ENCODE results near the gene FLT4.
A peak's percentile ranks its signal among the peaks of the same experiment; 100 is the strongest.
"Not testable (repeated sequence)": the region's sequence is repeated elsewhere in the genome, so short reads cannot be mapped to it uniquely, and the experiment has no call there.

Gene FLT4

DNA sequence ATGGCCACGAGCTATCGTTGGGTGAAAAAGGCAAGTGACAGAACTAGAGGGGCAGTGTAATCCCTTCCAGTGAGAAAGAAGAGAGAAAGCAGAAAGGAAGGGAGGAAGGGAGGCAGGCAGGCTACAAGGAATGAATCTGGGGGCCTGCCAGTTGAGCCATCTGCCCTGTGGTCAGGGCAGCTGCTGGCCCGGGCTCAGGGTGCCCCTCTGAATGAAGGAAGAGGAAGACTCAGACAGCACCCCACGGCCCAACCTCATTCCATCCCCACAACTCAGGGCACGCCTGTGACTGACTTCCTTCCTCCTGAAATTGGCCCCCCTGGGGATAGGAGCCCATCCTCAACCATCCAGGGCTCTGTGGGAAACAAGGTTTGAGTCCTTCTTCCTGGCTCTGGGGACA is 20.3 kb upstream of the FLT4 start:
- no peak for DNase-seq

DNA sequence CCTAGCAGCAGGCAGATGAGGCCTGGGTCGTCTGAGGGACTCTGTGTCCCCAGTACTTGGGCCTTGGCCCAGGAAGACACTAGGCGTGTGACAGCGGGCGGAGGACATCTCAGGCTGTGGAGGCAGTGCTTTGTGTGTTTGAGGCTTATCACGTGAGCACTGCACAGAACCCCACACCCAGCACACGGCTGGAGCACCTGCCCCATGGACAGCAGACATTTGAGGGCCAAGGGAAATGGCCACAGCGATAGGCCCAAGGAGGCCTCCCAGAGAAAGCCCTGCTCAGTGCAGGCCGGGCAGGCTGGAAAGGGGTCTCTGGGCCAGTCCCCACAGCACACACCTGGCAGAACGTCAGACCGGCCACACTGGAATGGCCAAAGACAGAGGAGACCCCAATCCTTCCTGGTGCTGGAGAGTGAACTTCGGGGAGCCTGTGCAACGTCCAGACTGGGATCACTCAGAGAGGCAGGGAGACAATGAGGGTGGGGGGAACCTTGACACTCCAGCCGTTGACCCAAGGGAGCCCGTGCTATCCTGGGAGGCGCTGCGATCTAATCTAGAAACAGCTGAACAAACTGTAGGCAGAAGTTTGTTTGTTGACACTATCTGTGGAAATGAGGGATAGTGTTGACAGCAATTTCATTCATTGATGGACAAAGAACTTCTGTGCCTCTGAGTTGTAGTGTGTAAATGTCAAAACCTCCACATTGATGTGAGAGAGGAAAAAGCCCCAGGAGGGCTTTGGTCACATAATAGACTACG is 19.6 kb upstream of the FLT4 start:
- no peak for DNase-seq

DNA sequence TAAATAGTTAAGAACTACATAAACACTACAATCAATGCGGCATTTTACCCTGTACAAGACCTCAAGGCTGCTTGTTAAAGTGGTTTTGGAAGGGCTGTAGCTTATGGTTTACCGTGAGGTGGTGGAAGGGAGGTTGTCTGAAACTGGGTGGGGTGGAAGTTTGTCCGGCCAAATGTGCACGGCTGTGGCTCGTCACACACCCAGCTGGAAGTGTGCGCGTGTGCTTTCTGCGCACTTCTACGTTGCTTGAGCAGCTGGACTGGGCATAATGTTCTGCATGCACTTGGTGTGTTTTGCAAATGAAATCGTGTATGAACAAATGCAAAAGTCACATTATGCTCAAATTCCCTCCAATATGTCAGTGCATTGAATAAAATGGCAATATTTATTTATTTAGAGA is 17.4 kb upstream of the FLT4 start:
- no peak for DNase-seq

DNA sequence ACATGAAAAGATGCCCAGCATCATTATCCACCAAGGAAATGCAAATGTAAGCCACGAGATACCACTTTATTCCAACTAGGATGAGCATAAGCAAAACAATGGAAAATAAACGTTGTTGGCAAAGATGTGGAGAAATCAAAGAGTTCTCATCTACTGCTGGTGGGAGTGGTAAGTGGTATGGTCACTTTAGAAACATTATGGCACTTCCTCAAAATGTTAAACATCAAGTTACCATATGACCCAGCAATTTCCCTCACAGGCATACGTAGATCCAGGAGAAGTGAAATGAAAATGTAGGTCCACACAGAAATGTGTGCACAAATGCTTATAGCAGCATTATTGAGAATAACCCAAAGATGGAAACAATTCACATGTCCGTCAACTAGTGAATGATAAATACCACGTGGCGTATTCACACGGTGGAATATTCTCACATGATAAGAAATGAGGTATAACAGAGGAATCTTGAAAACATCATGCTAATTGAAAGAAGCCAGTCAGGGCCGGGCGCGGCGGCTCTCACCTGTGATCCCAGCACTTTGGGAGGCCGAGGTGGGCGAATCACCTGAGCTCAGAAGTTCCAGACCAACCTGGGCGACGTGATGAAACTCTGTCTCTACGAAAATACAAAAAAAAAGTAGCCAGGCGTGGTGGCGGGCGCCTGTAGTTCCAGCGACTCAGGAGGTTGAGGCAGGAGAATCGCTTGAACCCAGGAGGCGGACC is 16.4 kb upstream of the FLT4 start:
- DNase-seq = no peak

DNA sequence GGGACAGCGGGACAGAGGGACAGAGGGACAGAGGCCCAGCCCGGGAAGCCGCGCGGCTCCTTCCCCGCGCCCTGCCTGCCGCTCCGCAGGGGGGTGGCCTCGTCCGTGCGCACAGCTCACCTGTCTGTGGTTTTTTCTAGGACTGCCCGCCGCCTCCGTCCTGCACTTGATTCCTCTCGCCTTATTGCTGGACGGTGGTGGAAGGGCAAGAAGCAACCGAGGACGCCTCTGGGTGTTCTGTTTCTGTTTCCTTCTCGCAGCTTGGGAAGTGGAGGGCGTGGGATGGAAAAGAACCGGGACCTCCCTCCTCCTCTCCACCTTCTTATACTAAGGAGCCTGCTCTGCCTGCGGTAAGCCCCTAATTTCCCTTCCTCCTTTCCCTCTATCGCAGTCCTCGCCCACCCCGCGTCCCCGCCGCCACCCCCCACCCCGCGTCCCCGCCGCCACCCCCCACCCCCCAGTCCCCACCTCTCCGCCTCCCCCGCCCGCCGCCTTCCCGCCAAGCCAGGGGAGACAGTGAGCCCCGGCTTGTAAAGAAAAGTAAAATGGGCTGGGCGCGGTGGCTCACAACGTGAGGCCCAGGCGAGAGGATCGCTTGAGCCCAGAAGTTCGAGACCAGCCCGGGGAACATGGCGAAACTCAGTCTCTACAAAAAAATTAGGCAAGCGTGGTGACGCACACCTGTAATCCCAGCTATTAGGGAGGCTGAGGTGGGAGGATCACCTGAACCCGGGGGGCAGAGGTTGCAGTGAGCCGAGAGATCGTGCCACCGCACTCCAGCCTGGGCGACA is 9.6 kb upstream of the FLT4 start:
- no peak for DNase-seq

DNA sequence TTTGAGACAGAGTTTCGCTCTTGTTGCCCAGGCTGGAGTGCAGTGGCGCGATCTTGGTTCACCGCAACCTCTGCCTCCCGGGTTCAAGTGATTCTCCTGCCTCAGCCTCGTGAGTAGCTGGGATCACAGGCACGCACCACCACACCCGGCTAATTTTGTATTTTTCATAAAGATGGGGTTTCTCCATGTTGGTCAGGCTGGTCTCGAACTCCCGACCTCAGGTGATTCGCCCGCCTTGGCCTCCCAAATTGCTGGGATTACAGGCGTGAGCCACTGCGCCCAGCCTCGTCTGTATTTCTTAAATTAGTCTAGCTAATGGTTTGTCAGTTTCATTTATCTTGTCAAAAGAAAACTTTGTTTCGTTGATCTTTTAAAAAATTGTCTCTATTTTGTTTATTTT is 5.8 kb upstream of the FLT4 start:
- not testable (repeated sequence) for DNase-seq

DNA sequence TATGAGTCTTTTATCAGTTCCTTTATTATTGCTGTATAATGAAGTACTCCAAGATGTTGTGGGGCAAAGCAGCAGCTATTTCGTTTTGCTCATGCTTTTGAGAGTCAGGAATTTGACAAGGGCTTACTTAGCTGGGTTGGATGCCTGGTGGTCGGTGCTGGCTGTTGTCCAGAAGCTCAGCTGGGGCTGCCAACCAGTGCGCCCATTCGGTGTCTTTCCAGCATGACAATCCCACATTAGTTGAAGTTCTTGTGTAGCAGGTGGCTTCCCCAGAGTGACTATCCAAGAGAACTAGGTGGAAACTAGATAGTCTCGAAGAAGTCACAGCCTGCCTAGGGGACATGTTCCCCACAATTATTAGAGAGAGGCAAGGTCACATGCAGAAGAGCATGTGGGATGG is 3.4 kb upstream of the FLT4 start:
- DNase-seq = no peak

DNA sequence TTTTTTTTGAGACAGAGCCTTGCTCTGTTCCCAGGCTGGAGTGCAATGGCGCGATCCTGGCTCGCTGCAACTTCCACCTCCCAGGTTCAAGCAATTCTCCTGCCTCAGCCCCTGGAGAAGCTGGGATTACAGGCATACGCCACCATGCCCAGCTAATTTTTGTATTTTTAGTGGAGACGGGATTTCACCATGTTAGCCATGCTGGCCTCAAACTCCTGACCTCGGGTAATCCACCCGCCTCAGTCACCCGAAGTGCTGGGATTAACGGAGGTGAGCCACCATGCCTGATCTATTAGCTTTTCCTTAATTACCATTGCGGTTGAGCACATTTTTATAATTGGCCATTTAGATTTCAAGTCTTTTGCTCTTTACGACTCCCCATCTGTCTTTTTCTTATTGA is 2.9 kb upstream of the FLT4 start:
- DNase-seq = no peak

DNA sequence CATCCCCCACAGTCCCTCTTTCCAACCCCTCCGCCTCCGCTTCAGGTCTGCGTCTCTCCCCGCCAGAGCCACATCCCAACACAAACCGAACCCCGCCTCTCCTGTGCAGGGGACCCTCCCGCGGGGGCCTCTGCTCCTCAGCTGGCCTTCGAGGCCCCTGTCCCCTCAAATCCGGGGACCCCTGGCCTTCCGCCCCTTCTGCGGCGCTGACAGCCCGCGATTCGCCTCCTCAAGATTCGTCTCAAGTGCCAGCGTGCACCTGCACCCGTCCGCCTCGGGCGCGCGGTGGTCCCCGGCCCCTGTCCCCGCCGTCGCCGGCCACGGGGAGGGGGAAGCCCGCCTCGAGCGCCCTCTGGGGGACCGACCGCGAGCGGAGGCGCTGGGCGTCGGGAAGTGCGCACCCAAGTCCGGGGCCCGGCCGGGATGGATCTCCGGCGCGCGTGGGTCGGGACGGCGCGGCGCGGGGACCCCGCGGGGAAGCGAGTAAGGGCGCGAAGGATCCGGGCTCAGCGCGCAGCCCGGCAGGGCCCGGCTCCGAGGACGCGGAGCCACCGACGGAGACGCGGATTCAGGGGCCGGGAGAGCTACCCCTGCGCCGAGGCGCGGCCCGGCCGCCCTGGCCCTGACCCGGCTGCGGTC is 623 bp downstream of the FLT4 start:
- peak; percentile 16 to 34 for DNase-seq

DNA sequence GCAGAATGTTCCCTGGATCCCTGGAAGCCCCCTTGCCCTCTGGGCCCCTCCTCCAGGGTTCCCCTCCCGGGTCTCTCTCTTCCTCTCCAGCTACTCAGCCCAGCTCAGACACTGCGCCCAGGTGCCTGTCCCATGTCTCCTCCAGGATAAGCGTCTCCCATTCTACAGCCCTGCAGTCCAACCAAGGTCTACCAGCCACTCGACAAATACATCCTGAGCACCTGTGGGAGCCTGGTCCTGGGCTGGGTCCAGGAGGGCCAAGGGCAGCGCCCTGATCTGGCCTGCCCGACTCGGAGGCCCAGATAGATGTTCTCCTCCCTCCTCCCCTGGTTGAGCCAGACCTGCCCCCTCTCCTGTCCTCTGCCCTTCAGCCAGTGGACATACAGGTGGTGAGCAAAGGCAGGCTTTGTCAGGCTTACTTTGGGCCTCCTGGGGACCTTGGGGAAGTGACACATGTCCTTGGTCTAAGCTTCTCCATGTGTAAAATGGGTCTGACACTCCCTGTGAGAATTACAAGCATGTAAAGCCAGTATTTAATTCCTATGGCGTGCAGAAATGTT is 1.4 kb downstream of the FLT4 start:
- DNase-seq = no peak

DNA sequence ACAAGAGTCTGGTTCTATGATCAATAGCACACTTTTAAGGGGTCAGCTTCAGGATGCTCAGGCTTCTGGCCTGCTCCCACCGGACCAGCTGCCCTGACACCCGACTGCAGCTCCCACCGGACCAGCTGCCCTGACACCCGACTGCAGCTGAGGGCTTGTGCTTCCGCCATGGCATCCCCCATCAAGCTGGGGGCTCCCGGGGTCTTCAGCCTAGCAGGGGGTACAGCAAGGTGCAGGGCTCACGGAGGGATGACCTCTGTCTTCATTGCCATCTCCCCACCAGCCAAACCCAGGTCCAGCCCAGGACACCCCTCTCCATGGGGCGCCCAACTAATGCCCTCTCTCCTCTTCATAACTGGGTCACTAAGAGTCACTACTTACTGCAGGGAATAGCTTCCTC is 1.9 kb downstream of the FLT4 start:
- no peak for DNase-seq

DNA sequence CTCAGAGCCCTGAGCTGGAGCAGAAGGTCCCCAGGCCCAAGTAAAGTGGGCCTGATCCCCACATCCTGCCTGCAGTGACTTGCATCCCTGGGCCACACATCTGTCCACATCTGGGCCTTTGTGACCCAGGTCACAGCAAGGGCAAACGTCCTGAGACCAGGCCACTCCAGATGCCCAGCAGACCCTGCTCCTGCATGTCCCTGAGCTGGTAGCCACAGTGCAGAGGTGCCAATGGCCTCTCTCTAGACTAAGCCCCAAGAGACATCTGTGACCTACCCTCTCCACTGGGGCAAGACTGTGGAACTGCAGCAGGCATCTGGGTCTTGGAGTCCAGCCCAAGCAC is 2.5 kb downstream of the FLT4 start:
- DNase-seq = no peak

DNA sequence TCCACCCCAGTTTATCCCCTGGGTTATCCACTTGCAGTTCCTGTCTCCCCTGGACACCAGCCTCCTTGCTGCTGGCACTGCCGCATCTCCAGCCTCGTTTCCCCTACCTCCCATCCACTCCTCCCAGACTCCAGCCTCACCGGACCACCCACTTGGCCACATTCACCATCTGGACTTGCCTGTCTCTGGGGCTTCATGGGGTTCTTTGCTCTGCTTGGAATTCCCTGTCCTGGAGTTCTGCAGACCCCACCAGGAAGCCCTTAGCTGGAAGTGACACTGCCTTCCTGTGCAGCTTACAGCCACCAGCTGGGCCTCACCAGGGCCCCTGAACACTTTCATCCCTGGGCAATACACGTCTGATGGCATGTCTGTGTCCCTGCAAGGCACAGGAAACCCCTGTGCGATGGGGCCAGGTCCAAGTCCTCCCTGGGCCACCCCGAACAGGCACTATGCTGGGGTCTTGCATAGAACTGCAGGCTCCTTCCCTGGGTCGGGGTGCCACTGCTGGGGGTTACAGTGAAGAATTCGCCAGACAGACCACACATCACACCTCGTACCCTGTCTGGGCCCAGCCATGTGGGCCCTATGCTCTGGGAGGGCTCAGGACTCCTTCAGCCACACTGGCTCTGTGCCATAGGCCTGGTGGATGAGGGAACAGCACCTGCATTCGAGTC is 3.0 kb downstream of the FLT4 start:
- DNase-seq = no peak

DNA sequence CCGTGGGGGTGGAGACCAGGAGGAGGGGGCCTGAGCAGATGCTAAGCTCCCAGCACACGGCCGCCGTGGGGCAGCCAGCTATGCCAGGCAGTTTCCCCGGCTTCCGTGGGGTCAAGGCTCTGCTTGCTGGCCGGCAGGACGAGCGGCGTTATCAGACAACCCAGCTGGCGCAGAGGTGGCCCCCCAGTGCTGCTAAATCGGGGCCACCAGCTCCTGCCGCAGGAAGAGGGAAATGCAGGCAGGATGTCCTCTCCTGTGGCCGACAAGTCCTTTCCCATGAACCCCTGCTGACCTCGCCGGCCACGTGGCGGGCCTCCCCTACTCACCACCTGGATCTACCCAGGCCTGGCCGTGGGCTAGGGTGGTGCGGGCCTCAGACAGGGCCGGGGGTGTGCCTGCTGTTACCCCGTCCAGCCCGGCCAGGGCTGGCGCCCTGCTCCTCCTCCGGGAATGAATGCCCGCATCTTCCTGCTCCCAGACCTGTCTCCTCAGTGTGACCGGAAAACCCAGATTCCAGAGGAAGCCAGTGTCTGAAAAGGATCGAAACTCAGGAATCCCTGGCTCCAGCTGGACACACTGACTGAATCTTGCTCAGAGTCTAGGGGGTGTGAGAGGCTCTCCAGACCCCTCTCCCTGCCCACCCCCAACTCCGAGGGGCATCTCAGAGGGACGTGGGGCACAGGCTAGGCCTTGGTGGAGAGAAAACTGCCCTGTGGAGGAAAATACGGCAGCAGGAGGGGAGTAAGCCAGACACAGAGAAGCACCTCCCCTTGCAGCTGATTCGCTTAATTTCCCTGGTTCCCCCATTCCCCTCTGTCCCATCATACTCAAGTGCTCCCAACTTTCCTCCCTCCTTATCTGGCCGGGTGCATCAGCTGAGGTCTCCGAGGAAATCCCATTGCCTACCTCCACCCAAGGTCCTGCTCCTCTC is 3.9 kb downstream of the FLT4 start:
- DNase-seq = no peak

DNA sequence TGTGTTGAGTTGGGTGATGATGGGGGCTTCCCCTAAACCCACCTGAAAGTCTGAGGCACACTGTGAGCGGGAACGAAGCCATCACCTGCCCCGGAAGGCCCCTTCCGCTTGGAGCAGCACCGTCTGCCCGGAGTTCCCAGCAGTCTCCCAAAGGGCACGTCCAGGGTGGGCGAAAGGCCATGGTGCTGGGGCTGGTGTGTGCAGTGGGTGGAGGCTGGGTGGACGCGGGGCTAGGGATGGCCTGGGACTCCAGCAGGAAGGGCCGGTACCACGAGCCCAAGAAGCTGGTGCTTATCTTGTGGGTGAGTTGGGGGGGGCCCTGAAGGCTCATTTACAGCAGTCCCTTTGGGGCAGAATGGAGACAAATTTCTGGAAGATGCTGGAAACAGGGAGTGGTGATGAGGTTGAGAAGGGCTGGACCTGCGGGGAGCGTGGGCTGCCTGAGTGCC is 4.6 kb downstream of the FLT4 start:
- DNase-seq = no peak

DNA sequence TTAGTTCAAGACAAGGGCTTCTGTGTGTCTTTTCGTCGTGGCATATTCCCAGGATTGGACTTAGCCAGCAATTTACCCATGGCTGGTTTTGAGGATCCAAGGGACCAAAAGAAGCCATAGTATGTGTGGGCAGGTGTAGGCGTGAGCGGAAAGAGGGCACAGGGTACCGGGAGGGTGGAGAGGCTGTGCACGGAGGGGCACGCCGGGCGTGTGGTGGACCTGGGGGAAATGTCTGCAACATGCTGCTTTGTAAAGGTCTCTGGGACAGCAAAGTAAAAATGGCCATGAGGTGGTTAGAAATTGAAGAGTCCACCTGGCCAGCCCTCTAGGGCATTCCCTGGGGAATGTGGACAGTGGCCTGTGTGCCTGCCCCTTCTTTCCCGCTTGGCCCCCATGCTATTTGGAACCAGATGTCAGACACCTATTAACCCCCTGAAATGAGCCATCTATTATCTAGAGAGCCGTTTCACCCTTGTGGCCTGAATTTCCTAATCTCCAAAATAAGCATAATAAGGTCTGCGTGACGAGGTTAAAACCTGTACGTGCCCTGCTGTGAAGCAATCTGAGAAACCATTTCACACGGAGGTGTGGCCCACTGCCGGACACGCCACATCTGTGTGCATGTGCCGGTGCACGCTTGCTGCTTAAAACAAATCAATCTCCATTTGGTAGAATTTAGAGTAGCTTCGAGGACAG is 5.1 kb downstream of the FLT4 start:
- no peak for DNase-seq

DNA sequence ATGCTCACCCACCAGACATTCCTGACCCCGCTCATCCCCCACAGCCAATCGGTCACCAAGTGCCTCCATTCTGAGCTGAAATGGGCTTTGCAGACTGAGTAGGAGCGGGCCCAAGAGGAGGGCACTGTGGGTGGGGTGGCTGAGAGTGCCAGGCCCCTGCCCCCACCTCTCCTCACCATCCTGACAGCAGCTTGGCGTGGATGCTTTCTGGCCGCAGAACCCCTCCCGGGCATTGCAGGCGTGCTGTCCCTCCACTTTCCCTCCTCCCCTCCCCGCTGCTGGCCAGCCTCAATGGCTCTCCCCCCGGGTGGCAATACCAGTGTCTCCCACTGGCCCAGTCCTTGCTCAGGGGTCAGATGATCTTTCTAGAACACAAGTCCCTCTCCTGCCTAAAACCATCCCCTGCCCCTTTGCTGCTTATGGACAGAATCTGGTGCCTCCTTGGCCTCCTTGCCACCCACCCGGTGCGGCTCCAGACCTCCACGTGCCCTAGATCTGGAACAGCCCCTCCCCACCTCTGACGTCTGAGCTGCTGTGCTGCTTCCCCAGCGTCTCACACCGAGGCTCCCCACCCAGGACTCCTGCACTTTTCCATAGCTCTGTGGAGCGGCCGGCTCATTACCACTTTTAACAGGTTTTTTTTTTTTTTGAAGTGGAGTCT is 6.1 kb downstream of the FLT4 start:
- no peak for DNase-seq

DNA sequence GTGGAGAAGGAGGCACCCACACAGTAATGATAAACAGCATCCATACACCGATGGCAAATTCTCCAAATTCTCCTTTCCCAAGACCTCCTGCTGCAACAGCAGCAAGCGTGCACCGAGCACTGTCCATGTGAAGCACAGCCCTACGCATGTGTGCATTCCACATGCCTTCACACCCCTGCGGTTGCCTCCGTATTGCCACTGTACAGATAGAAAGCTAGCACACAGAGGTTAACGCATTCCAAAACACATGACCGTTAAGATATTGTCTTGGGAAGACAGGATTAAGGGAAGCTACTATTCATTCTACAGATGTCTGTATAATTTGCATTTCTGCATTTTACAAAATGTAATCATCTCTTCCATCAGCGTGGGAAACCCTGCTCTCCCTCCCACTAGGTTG is 6.6 kb downstream of the FLT4 start:
- DNase-seq = no peak

DNA sequence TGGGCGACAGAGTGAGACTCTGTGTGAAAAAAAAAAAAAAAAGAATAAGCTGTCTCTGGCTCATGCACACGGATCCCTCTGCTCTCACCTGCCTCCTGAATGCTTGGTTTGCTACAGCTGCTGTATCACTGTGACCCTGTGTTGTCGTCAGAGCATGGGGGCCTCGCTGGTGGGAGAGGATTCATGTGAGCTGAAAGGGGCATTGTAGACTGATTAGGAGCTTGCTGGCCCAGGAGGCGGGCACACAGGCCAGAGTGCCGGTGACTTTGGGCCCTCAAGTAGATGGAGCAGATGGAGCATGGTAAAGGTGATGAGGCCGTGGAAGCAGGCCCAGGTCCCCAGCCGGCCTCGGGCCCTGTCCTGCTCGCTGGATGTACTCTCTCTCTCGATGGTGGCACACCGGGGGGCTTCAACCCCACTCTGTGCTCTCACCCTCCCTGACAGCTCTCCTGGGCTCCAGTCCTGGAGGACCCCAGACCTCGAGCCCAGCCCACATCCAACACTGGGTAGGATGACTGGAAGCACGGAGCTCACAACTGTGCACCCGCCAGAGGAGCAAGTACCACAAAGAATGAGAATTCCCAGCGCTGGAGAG is 7.1 kb downstream of the FLT4 start:
- DNase-seq = no peak

DNA sequence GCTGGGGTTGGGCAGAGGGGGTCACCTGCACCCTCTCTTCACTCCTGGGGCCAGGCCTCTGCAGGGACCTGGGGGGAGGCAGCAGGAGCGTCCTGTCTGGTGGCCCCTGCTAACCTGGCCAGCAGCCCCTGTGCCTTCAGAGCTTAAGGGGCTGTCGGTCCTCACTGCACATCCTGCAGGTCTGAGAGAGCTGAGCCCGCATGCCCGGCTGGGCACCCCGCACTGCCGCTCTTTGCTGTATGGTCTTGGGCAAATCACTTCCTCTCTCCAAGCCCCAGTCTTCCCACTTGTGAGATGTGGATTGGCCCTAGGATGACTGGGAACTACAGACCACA is 7.9 kb downstream of the FLT4 start:
- no peak for DNase-seq
